Fibroblast of skin of left biceps (primary cell): ENCODE measurements around the gene FZD8.
"Not testable (repeated sequence)": the region's sequence is repeated elsewhere in the genome, so short reads cannot be mapped to it uniquely, and the experiment has no call there.

Experiments used
- DNase-seq, 2 experiments: peaks; one replicate each; pipeline ENCODE4 v3.0.0-alpha.2; 2013; ENCODE audit warnings: low read depth in 2 of 2

Gene FZD8

GRCh38 chr10:35642035-35642792, at the start of gene FZD8:
TSS of gene FZD8 (minus strand) at chr10:35642296. CDS start at chr10:35641429, 867 bp downstream.
- peak; percentile 59 to 62 for DNase-seq

- no peak for DNase-seq
Observed at GRCh38 chr10:35691522-35692236, 49.6 kb upstream of the FZD8 start.

GRCh38 chr10:35690534-35690933, 48.4 kb upstream of the FZD8 start:
- no peak for DNase-seq

GRCh38 chr10:35685858-35686257, 43.8 kb upstream of the FZD8 start:
- DNase-seq: not testable (repeated sequence)

- DNase-seq: no peak
Observed at GRCh38 chr10:35685402-35685801, 43.3 kb upstream of the FZD8 start.

GRCh38 chr10:35684586-35684985, 42.5 kb upstream of the FZD8 start:
- DNase-seq: no peak

GRCh38 chr10:35675846-35676245, 33.8 kb upstream of the FZD8 start:
- DNase-seq: no peak

GRCh38 chr10:35674843-35675242, 32.7 kb upstream of the FZD8 start:
- DNase-seq: no peak

GRCh38 chr10:35668865-35669650, 27.0 kb upstream of the FZD8 start:
- no peak for DNase-seq

GRCh38 chr10:35667971-35668370, 25.9 kb upstream of the FZD8 start:
- no peak for DNase-seq

- no peak for DNase-seq
Observed at GRCh38 chr10:35667270-35667889, 25.3 kb upstream of the FZD8 start.

- DNase-seq: no peak
Observed at GRCh38 chr10:35661236-35661635, 19.1 kb upstream of the FZD8 start.

- DNase-seq: no peak
Observed at GRCh38 chr10:35659456-35659855, 17.4 kb upstream of the FZD8 start.

GRCh38 chr10:35657621-35658020, 15.5 kb upstream of the FZD8 start:
- DNase-seq: no peak

- no peak for DNase-seq
Observed at GRCh38 chr10:35652824-35653223, 10.7 kb upstream of the FZD8 start.

GRCh38 chr10:35650894-35651293, 8.8 kb upstream of the FZD8 start:
- DNase-seq: no peak

- no peak for DNase-seq
Observed at GRCh38 chr10:35644050-35644950, 2.2 kb upstream of the FZD8 start.

GRCh38 chr10:35643151-35644049, 1.3 kb upstream of the FZD8 start:
- DNase-seq: no peak

GRCh38 chr10:35642793-35643114, 658 bp upstream of the FZD8 start:
- no peak for DNase-seq

GRCh38 chr10:35641676-35642034, 441 bp downstream of the FZD8 start:
- DNase-seq: no peak
